ENCODE results near the gene NHSL2.

The NHSL2 gene

DNA sequence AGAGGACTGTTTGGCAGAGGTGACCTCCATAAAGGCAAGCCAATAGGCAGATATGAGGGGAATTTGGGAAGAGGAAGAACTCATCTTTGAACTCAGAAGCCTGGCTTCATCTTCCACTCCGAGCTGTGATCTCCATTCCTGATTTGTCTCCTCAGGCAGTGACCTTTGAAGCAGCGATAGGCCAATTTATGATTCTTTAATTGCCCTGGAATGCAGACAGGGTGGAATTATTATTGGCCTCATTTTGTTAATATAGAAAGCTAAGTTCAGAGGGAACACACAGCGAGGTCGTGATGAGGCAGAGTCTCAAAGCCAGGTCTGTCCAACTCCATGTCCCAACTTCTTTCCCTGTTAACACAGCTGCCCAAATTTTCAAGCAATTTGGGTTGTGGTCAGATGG lies 204.2 kb downstream of the NHSL2 start:
- DNase-seq = no peak

DNA sequence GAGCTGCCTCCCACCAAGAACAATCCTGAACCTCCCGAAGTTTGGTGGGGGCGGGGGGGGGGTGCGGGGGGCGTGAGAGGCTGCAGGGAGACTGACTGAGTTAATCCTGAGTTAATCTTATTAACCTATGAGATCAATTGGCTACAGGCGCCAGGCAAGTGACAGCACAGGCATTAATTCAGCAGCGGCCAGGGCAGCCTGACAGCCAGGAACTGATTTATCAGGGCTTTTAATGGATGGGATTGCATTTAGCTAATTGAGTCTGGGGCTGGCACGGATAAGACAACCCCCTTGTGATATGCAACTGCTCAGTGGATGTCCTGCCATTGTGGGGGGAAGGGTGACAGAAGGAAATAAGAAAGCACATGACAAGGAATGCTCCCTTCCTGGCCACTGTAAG lies 204.7 kb downstream of the NHSL2 start:
- no peak for DNase-seq

DNA sequence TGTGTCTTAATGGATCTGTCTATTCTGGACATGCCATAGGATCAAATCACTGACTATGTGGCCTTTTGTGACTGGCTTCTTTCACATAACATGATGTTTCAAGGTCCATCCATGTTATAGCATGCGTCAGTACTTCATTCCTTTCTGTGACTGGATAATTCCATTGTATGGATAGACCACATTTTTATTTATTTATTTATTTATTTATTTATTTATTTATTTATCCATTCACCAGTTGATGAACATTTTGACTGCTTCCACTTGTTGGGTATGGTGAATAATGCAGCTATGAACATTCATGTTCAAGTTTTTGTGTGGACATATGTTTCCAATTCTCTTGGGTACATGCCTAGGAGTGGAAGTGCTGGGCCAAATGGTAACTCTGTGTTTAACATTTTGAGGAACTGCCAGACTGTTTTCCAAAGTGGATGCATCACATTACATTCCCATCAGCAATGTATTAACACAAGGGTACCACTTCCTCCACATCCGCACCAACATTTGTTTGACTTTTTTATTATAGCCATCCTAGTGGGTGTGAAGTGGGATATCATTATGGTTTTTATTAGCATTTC lies 207.1 kb downstream of the NHSL2 start:
- no peak for DNase-seq

DNA sequence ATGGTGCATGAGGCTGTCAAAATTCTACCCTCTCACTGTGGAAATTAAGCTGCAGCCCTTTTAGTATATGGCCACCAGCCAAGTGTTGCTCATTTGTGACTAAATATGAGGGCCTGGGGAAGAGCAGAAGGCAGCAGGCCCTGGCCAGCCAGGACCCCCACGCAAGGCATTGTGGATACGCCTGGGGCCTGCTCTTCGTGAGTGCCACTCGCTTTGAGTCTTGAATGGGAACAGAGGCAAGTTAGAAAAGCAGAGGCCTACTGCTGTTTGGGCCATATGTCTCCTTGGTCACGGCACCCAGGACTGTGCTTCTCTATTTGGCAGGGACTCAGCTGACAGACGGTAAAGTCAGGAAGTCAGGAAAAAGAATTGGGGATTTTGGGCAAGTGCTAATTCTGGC lies 210.2 kb downstream of the NHSL2 start:
- DNase-seq = no peak

DNA sequence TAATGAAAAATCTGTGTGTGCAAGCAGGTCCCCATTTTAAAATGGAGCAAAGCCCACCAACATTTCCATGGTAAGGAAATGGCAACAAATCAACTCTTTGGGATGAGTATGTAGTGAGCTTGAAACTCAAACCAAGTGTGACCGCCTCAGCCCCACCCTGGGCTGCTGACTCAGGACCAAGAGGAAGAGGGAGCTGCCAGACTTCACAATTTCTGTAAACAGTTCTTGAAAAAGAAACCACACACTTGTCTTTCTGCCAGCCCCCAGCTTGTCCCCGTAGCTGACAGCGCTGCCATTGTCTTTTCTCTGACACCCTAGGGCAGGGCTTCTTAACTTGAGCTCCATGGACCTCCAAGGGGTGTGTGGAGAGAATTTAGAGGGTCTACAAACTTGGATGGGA lies 210.7 kb downstream of the NHSL2 start:
- no peak for DNase-seq

DNA sequence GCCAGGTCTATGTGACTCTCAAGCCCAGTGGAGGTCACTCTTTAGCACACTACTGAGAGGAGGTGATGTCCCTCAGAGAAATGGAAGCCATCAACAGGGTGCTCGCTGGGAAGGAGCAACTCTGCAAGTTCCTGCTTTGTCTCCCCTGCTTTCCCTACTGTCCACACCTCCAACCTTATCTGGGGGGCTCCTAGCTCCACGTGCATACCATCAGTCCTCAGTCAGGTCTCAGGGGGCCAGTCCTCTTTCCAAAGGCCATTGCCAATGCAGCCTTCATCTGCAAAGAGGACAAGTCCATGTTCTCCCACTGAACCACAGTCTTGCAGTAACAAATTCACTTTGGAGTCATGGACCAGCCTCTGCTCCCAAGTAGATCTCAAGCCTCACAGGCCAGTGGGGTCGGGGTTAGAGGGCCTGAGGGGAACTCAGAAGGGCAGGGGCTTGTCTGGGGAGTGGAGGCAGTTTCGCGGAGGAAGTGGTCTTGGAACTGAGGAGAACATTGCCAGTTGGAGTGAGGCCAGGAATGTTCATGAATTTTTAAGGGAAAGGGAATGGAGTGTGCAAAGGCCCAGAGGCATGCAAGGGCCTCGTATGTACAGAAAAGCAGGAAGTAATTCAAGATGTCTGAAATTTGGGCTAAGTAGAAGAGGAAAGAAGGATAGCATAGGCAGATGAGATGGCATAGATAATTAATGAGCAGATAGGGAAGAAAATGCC lies 212.1 kb downstream of the NHSL2 start:
- DNase-seq = no peak

DNA sequence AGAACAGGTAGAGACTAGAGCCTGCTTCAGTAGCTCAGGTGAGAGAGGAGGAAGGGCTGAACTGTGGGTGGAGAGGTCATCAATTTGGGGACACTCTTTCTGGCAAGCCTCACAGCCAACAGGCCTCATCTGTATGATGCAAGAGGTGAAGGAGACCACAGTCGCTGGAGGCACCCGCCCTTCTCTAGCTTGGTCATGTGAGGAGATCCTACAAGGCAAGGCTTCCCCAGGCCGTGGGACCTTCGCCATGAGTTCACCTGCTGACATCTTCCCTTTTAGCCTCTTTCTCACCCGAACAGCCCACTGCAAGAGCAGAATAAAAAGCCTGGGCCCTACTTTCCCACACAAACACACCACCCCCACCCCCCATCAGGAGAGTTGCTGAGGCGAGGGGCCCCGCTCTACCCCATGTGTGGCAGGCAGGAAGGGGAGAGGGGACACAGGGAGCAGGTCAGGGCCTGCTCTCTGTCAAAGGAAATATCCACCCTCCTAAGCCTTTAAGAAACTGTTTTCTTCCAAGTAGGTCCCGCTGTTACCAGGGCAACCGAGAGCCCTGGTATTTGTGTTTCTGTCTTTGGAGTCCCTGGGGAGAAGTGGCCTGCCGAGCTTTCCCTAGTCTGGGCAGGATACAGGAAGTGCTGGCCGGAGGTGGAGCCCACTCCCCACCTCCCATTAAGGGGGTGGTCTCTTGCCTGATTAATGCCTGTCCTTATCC lies 213.0 kb downstream of the NHSL2 start:
- DNase-seq = no peak

DNA sequence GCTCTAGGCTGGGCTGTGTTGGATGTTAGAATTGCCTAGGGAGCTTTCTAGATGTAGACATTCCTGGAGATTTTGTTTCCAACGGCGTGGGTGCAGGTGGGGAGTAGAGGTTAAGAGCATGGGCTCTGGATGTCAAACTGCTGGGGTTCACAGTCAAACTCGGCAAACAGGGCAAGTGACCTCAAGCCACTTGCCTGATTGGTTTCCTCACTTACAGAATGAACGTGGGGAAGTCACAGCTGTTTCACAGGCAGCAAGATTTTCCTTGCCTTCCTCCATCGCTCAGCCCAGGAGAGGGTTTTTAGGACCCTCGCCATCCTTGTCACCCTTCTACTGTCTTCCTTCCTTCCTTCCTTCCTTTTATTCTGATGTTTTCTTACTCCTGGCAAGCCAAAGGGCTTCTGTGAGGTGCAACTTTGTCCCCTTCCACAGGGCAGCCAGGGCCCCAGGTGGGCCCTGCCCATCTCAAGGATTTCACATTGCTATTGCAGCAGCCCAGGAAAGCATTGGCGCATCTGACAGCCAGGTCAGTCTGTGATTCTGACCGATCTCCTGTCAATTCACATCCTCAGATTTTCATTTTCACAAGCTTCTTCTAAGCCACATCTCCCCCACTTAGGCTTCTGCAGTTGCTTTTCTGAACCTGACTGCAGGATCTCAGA lies 214.0 kb downstream of the NHSL2 start:
- no peak for DNase-seq

DNA sequence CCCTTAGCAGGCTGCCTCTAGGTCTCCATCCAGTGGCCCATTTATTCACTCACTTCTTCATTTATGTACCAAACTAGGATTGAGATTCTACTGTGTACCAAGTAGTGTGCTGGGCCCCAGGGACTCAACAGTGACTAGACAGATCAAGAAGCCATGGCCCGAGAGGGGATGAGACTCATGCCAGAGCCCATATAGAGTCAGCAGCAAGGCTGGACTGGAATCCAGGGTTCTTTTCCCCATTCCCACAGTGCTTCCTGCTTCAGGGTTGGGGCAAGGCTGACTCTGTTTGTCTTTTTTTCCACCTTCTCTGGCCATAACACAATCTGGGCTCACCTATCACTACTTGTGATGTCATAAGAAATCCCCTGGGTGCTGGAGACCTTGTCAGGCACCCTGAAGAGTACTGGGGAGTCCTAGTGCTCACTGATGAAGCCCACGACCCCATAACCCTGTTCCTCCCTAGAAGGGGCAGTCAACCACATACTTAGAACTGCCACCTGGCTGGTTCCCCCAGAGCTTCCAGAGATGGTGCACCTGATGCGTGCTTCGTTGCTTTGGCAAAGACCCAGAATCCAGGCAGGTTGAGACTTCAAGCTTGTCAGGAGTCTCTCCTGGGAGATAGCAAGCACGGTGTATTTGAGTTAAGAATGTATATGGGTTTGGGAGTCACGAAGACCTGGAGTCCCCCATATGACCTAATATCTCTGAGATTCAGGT lies 214.8 kb downstream of the NHSL2 start:
- no peak for DNase-seq

DNA sequence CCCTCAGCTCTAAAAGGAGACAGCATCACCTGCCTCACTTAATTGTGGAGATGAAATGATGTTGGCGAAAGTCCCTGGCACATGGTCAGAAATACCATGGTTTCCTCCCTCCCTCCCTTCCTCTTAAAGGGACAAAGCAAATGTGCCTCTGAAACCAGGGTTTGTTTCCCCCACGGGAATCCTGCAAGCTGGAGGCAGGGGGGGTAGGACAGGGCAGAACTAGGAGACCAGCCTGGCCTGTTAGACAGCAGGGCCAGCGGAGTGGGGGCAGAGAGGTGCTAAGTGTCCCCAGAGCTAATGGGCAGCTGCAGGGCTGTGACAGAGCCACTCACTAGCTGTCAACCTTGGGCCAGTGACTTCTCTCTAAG lies 215.4 kb downstream of the NHSL2 start:
- no peak for DNase-seq

DNA sequence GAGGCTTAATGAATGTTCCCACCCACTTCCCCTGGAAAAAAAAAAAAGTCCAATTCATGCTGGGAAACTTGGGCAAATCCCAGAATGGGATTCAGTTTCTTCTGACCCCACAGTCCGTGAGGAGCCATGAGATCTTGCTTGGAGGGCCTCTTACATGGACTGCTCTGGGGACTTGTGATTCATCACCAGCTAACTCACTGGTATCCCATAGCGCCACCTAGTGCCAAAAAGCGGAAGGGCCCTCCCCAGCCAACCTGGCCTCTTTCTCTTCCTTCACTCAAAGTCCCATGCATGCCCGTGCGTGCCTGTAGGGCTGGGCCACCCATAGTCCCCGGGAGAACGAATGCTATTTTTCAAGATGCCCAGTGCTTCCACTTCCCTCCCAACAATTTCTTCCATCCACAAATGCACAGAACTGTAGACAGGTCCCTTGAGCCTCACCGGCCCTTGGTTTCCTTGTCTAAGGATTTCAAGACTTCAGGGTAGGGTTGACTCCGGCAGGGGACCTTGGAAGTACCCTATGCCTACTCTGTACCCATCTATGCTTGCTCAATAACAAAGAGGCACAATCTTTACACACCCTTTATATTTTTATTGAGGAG lies 216.0 kb downstream of the NHSL2 start:
- DNase-seq = no peak

DNA sequence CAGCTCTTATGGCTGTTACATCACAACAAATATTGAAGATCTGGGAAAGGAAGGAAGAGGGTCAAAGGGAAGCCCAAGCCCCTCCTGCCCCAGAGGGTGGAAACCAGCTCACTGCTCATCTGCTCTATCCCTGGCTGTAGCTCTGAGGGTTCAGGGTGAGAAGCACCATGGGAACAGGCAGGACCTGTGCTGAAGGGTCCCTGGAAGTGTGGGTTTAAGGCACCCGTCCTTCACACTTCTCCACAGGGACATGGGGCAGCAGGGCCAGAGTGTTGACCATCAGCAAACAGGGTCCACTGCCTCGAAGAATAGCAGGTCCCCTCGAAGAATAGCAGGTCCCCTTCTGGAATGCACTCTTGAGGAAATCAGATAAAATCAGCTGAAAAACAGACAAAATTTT lies 216.7 kb downstream of the NHSL2 start:
- no peak for DNase-seq

DNA sequence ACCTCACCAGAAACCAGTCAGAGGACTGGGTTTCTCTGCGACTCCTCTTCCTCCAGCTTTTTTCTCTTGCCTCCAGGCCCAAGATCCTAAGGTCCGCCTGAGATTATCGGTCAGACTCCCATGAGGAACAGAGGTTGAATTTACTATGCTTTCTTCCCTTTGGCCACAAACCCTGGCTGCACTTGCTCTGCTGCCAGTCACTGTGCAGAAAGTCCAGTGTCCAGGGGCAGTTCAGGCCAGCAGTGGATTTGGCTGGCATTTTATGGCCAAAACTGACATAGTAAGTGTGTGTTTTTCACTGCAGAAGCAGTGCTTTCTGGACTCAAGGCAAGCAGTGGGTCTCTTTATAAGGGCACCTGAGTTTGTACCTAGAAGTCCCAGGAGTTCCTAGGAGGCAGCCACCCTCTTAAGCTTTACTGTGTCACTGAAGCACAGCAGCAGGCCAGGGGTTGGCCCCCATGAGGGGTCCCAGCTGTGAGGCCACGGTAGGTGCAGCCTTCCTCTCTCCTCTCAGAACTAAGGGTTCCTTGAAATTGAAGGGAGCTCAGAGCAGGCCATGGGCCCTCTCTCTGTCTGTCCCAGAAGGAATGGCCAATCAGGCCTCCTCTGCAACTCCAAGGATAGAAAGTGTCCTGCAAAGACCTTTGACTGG lies 217.7 kb downstream of the NHSL2 start:
- no peak for DNase-seq

DNA sequence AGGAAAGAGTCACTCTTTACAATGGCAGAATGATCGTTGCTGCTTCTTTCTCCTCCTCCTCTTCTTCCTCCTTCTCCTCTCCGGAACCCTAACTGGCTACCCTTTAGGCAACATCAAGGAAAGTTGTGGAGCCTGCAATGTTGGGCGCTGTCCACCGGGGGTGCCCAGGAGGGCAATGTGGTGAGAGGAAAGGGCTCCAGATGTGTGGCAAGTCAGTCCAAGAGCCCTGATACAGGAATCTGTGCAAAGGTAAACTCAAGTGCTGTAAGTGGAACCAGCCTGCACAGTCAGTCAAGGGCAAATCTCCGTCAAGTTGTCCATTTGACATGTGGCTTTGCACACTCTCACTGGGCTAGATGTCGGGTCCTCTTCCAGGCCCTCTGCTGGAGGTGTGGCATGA lies 218.2 kb downstream of the NHSL2 start:
- no peak for DNase-seq

DNA sequence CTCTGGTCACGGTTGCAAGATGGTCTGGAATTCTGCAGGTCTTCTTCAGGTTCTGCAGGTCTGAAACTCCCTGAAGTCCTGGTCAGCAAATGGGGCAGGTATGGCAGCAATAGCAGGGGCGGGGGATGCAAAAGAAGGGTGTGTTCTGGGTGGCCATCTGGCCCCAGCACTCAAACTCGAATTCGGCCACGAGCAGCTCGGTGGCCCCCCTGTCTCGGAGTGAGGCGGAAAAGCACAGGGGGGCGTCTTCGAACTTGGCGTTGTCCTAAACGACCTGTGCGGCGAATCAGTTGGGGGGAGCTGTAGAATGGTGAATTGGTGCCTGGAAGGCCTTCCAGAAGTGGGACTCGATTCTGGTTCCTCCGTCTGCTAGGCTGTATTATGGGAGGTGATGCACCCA lies 219.0 kb downstream of the NHSL2 start:
- no peak for DNase-seq

DNA sequence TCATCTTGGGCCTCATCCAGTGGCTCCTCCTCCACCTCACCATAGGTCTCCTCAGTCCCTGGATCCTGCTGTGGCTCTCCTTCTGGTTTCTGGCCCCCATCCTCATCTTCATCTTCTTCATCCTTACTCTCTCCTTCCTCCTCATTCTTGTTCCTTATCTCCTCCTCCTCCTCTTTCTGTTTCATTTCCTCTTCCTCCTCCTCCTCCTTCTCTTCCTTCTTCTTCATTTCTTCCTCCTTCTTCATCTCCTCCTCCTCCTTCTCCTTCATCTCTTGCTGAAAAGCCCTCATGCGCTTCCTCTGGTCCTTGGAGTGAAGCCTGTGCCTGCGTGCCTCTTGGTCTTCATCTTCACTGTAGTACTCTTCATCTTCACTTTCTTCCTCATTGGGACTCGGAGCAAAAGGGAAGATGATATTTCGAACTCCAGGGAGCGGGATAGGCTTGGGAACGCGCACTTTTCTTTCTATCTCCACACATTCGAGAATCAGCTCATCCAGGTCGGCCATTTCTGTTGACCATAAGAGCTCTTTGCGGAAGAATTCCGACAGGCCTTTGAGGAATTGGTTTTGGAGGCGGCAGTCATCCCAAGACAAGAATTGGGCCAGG lies 219.6 kb downstream of the NHSL2 start:
- no peak for DNase-seq

DNA sequence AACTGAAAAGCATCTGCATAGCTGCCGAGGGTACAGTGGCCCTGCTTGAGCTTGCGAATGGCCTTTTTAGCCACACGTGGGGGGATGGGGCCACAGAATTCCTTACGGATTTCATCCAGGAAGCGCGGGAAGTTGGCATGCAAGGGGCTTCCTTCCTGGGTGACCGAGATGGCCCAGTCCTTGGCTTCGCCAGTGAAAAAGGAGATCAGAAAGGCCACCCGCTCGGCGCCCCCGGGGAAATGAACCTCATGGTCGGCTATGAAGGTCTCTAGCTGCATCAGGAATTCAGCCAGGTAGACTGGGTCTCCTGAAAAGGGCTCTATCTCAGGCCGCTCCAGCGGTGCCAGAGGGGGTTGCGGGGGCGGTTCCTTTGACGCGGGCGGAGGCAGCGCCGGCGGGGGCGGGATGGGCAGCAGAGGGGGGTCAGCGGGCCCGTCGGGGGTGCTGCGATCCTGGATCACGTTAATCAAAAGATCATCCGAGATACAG lies 220.2 kb downstream of the NHSL2 start:
- no peak for DNase-seq

DNA sequence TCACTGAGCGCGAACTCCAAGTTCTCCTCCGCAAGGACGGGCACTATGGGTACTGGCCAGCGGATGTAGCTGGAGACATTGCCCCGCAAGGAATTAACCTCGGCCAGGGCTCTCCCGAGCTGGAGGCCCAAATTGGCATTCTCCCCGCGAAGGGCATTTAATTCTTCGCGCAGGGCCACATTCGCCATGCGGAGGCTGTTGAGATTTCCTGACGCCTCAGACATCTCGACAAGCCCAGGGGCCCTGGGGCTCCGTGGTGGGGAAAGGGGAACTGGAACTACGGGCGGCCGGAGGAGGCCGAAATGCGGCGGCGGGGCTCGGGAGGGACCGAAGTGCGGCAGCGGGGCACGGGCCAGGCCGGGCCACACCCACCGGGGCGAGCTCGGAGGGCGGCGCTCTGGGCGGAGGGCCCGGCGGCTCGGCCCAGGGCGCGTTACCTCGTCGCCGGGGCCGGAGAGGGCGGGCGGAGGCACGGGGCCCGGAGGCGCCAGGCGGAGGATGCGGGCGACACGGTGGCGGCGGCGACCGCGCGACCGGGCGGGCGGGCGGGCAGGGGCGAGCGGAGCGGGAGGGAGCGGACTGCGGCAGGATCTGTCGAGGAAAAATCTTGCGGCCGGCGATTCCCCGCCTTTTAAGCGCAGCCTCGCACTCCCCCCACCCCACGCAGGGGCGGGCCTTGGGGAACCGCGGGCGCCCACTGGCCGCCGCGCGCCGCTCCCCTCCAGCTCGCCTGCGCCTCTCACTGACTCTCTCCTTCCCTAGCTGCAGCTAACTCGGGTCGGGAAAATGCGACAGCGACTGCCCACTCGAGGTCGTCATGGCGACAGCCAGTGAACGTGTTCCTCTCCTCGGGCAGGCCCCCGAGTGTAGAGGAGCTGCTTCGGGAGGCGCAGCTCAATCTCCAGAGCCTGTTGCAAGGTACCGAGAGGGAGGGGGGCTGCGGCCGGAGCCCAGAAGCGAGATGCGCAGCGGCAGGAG lies 221.0 kb downstream of the NHSL2 start, which contains the start of gene RTL5:
Gene RTL5, minus strand, starts transcription at position 599 of the 978 bp plus-strand sequence.
- peak; percentile 43 for DNase-seq

DNA sequence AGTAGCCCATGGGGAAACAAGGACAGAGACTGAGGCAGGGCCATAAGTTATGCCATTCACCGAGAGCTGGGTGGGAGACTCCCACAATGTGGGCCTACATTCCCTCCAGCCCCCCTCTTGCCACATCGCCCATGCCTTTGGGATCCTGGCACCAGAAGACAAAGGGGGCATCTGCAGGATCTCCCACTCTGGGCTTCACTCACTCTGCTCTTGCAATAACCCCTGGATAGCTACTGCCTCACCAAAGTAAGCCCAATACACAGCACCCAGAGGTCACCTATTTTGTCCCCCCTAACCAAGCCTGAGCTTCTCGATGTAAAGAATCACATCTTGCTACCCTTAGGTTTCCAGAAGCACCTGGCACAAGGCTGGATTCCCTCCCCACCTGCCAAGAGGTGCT lies 221.8 kb downstream of the NHSL2 start:
- DNase-seq = no peak

DNA sequence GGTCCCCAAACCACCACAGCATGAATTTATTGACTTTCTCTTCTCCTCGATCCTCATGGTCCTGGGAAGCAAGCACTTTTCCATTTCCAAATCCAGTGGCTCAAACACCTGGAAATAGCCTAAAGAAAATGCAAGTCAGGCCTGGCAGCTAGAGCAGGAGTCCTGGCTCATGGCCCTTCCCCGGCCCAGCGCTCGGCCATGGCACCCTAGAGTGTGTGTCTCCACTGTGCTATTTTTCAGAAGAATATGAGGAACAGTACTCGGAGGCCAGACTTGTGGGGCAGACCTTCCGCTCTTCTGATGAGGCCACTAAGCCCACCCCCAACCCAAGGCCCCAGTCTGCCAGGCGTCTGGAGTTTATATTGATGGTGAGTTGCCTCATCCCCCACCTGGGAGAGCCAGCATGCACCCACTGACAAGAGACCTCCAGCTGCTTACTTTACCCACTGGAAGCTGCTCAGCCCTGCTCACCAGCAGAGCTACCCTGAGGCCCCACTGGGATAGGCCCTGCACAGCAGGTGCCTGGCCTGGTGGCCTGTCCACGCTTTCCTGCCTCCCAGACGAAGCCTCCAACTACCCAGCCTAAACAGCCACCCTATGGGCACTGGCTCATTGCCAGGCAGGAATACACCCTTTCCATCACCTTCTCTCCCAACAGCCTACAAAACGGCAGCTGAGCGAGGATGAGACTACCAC lies 223.4 kb downstream of the NHSL2 start:
- no peak for DNase-seq
